HG03571 (cell line): ENCODE data around the gene PHACTR1.

Experiments
- ATAC-seq: cut with Tn5 transposase; IDR thresholded peaks from one replicate; pipeline ENCODE4 v1.9.1; 2021; ENCODE audit not compliant: unreplicated experiment

The PHACTR1 gene

GRCh38 chr6:13178107-13178506, 461.5 kb downstream of the PHACTR1 start:
- ATAC-seq, result no peak

GRCh38 chr6:13180538-13180937, 464.0 kb downstream of the PHACTR1 start:
- ATAC-seq, result no peak

GRCh38 chr6:13181393-13181792, 464.8 kb downstream of the PHACTR1 start:
- ATAC-seq, result no peak

- ATAC-seq, result no peak
Measured at GRCh38 chr6:13183415-13184088, 467.0 kb downstream of the PHACTR1 start.

- no peak for ATAC-seq
Measured at GRCh38 chr6:13184089-13184468, 467.5 kb downstream of the PHACTR1 start.

- ATAC-seq, result no peak
Measured at GRCh38 chr6:13184547-13184946, 468.0 kb downstream of the PHACTR1 start.

GRCh38 chr6:13186861-13187260, 470.3 kb downstream of the PHACTR1 start:
- no peak for ATAC-seq

GRCh38 chr6:13187692-13188091, 471.1 kb downstream of the PHACTR1 start:
- no peak for ATAC-seq

GRCh38 chr6:13188306-13188705, 471.7 kb downstream of the PHACTR1 start:
- ATAC-seq, result no peak

GRCh38 chr6:13189710-13190109, 473.1 kb downstream of the PHACTR1 start:
- no peak for ATAC-seq

GRCh38 chr6:13190376-13190775, 473.8 kb downstream of the PHACTR1 start:
- no peak for ATAC-seq

- ATAC-seq, result no peak
Measured at GRCh38 chr6:13191461-13191860, 474.9 kb downstream of the PHACTR1 start.

- ATAC-seq, result no peak
Measured at GRCh38 chr6:13194852-13195251, 478.3 kb downstream of the PHACTR1 start.

- ATAC-seq, result no peak
Measured at GRCh38 chr6:13195803-13196202, 479.2 kb downstream of the PHACTR1 start.

- no peak for ATAC-seq
Measured at GRCh38 chr6:13198168-13198567, 481.6 kb downstream of the PHACTR1 start.

- no peak for ATAC-seq
Measured at GRCh38 chr6:13201336-13201735, 484.8 kb downstream of the PHACTR1 start.

GRCh38 chr6:13203145-13203544, 486.6 kb downstream of the PHACTR1 start:
- ATAC-seq, result no peak

- ATAC-seq, result no peak
Measured at GRCh38 chr6:13205106-13205505, 488.5 kb downstream of the PHACTR1 start.

- ATAC-seq, result no peak
Measured at GRCh38 chr6:13212096-13212495, 495.5 kb downstream of the PHACTR1 start.

GRCh38 chr6:13212538-13212937, 496.0 kb downstream of the PHACTR1 start:
- ATAC-seq, result no peak

- no peak for ATAC-seq
Measured at GRCh38 chr6:13215390-13215789, 498.8 kb downstream of the PHACTR1 start.

- no peak for ATAC-seq
Measured at GRCh38 chr6:13216236-13217014, 499.9 kb downstream of the PHACTR1 start.
